Hepatocyte (in vitro differentiated cells): Measurements from ENCODE around the gene BLID.

Source experiments
- CTCF ChIP-seq: fragments of 200-600 bp; sonication (generic); IDR thresholded peaks from 2 replicates; pipeline ENCODE4 v1.5.1; 2016; ENCODE audit warnings: antibody characterized with exemption, mild to moderate bottlenecking; ENCODE audit not compliant: poor library complexity
- EZH2 ChIP-seq: fragments of 200-600 bp; sonication (generic); IDR thresholded peaks from 2 replicates; pipeline ENCODE4 v1.6.1; 2016; ENCODE audit warnings: antibody characterized with exemption, mild to moderate bottlenecking, borderline replicate concordance
- EZH2phosphoT487 ChIP-seq: fragments of 200-600 bp; sonication (generic); IDR thresholded peaks from one replicate; pipeline ENCODE4 v1.6.1; 2018; ENCODE audit warnings: antibody characterized with exemption, mild to moderate bottlenecking, low read depth, moderate library complexity; ENCODE audit not compliant: unreplicated experiment, severe bottlenecking

- no peak for TF ChIP-seq CTCF
- no peak for TF ChIP-seq EZH2phosphoT487
- TF ChIP-seq EZH2: no peak
Observed at GRCh38 chr11:122141725-122142124, 25.7 kb upstream of the BLID start.
